HL-60 (cell line): ENCODE data around the gene NDUFV2.

ENCODE experiments used
- DNase-seq, 2 experiments: peaks; one replicate each; pipeline ENCODE4 v3.0.0-alpha.2; 2010 to 2020; ENCODE audit warnings: low read depth in 1 of 2, low spot score in 1 of 2
- H3K27ac ChIP-seq: fragments of 250-450 bp; sonication (Bioruptor Pico); replicated peaks from 2 replicates; pipeline ENCODE4 v1.5.1; 2020; ENCODE audit warnings: mild to moderate bottlenecking, moderate library complexity
- H3K27me3 ChIP-seq: fragments of 250-450 bp; sonication (Bioruptor Pico); 2 replicates; pipeline ENCODE4 v1.5.1; 2021; ENCODE audit warnings: mild to moderate bottlenecking, moderate library complexity; ENCODE audit not compliant: insufficient read depth, poor library complexity, severe bottlenecking
- H3K4me3 ChIP-seq: replicated peaks from 2 replicates; pipeline ENCODE4 v1.5.1; 2011; ENCODE audit warnings: mild to moderate bottlenecking, control low read depth, low read length; ENCODE audit not compliant: insufficient read depth
- CTCF ChIP-seq: IDR thresholded peaks from one replicate; pipeline ENCODE4 v1.5.1; 2011; ENCODE audit warnings: low read length, control low read depth, inconsistent platforms; ENCODE audit not compliant: insufficient read depth
- GABPA ChIP-seq: IDR thresholded peaks from 2 replicates; pipeline ENCODE4 v1.6.1; 2012; ENCODE audit warnings: low read depth
- POLR2AphosphoS5 ChIP-seq: IDR thresholded peaks from 2 replicates; pipeline ENCODE4 v1.6.1; 2012; ENCODE audit warnings: low read depth
- REST ChIP-seq: IDR thresholded peaks from 2 replicates; pipeline ENCODE4 v1.6.1; 2012; ENCODE audit warnings: low read depth; ENCODE audit not compliant: insufficient replicate concordance
- SPI1 ChIP-seq: IDR thresholded peaks from 2 replicates; pipeline ENCODE4 v1.6.1; 2012; ENCODE audit warnings: low read depth, mild to moderate bottlenecking, borderline replicate concordance

NDUFV2 gene

DNA sequence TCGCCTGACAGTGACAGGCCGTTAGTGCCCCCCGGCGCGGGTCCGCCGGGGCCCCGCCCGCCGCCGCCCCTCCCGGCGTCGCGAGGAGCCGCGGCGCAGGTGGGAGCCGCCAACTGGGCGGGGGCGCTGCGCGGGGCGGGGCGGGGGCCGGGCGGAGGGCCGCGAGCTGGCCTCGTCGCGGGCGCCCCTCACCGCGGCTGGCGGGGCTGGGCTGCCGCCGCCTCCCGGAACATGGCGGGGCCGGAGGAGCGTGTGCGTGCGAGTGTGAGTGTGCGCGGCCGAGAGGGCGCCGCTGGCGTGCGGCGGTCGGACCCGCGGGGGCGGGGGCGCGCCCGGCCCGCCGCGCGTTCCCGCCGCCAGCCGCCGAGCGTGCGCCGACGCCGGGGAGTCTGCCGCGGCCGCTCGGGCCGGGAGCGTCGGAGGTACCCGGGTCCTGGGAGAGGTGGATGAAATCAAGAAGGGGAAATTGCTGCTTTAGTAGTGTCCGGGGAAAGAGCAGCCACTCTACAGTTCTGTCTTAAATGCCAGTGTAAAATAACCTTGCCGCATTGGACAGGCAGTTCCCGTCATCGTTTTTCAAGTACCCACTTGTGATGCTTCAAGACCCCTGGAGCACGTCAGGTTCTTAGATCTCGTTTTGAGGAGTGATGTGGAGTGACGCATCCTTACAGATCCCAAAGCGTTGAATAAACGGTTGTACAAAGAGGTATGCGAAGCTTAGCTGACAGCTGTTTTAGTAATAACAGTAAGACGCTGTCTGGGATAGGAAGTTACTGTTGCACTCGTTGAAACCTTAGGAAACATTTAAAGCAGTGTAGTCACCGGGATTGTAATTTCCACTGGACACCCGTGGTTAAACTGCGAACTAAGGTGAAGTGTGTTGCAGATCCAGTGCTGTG, 34.9 kb downstream of the NDUFV2 start:
- no peaks in the 10 kb centered on the region for H3K27me3 ChIP-seq
- peak; percentile 64 to 66 for DNase-seq
- peak overlapping the region; percentile 90 for H3K27ac ChIP-seq
- H3K4me3 ChIP-seq = peak overlapping the region; percentile 68
- no peak for TF ChIP-seq CTCF
- no peak for TF ChIP-seq GABPA
- TF ChIP-seq SPI1 = no peak
- TF ChIP-seq POLR2AphosphoS5 = no peak
- no peak for TF ChIP-seq REST

- Histone ChIP-seq H3K27ac (no peak overlapping the region), H3K27me3 (no peaks in the 10 kb centered on the region), H3K4me3 (no peak overlapping the region)
- no peak for DNase-seq
- TF ChIP-seq GABPA = no peak
- TF ChIP-seq CTCF = no peak
- TF ChIP-seq SPI1 = peak; percentile 54; the same call in 1 of the 2 replicates
- no peak for TF ChIP-seq REST
- no peak for TF ChIP-seq POLR2AphosphoS5
Observed at GRCh38 chr18:9139400-9140039, 37.0 kb downstream of the NDUFV2 start.

DNA sequence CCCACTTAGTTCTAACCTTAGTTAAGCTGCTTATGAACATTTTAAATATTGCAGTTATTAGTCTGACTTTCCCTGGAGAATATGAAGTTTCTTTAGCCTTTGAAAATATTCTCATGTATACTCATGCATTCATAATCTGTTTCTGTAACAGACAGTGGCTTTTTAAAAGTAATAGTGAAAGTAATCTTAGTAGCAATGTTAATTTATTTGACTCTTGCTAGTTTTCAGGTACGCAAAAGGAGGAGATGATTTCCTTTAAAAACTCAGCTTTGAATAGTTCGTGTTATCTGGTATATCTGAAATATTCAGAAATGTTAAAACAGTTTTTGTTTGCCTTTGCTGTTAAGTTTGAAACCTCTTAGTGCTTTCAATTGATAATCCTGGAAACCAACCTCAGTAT, 37.9 kb downstream of the NDUFV2 start:
- Histone ChIP-seq H3K27me3 (no peaks in the 10 kb centered on the region), H3K4me3 (no peak overlapping the region), H3K27ac (no peak overlapping the region)
- DNase-seq = no peak
- no peak for TF ChIP-seq GABPA
- no peak for TF ChIP-seq CTCF
- TF ChIP-seq REST = no peak
- no peak for TF ChIP-seq POLR2AphosphoS5
